ENCODE measurements around the gene EFNB2. TPM values are rescaled to one million over a fixed set of nuclear protein-coding genes. Genes with fewer than 3 reads are reported as not detected.

Gene EFNB2
- total RNA-seq, 8 experiments from 2014 or later = 0.77 to 43.6 (median 21.9) TPM

GRCh38 chr13:106528718-106529414, 6.6 kb downstream of the EFNB2 start:
- no peak overlapping the region for H3K27ac ChIP-seq
- H3K4me1 ChIP-seq (replicated peaks in 1 of 2) = peaks cover 32 to 51% of the 10 kb centered on the region in 2 donors
- ATAC-seq (replicated peaks in 6 of 8) = no peak
- H3K4me3 ChIP-seq = peak overlapping the region in 3 of 5 donors; percentile 80 to 95 (median 87)
- WGBS, 10 experiments = 35 to 100% (median 72%) methylated on average over 2 to 7 of the region's 7 CpGs; no CpG with 5 or more reads in 2 of the 10 experiments
- in situ Hi-C loops (cut with MboI; ENCODE audit: low pct_unique_long_range_greater_than_20kb in 2 of 9, low sequenced_read_pairs in 9 of 9, unreplicated experiment in 9 of 9) = loop anchor here in 2 of 9 experiments (25.0 kb wide), 2 partner anchors 442 to 1967 kb away; no protein-coding TSS in a partner anchor

DNA sequence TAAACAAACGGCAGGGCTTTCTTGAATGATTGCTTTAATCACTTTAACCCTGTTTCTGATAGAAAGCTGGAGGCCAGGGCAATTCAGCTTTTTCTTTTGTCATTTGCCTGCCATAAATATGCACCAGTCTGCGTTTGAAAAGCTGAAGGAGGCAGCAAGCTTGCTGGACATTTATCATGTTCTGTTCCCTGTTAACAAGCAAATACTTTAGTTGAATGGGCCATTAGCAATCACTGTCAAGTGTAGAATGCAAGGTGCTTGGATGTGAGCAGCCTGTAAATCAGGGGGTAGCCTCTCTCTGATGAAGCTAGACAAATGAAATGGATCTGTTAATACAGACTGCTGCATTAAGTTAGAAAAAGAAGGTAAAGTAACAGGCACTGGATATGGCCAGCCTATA, 7.6 kb downstream of the EFNB2 start:
- in situ Hi-C loops (cut with MboI; ENCODE audit: low pct_unique_long_range_greater_than_20kb in 2 of 9, low sequenced_read_pairs in 9 of 9, unreplicated experiment in 9 of 9) = loop anchor here in 2 of 9 experiments (25.0 kb wide), 2 partner anchors 441 to 1966 kb away; no protein-coding TSS in a partner anchor
- Histone ChIP-seq H3K4me1 (replicated peaks in 1 of 2) (peaks cover 32 to 55% of the 10 kb centered on the region in 2 donors), H3K4me3 (no peak overlapping the region), H3K27ac (no peak overlapping the region)
- 0 to 47% (median 0%) methylated on average over 1 to 2 of the region's 2 CpGs; no CpG with 5 or more reads in 4 of the 10 experiments for WGBS, 10 experiments
- peak in 5 of 8 experiments; percentile 85 to 89 (median 87) for ATAC-seq (replicated peaks in 6 of 8)

GRCh38 chr13:106527445-106527801, 8.0 kb downstream of the EFNB2 start:
- Histone ChIP-seq H3K27ac (no peak overlapping the region), H3K4me1 (replicated peaks in 1 of 2) (peaks cover 32 to 59% of the 10 kb centered on the region in 2 donors), H3K4me3 (no peak overlapping the region)
- in situ Hi-C loops (cut with MboI; ENCODE audit: low pct_unique_long_range_greater_than_20kb in 2 of 9, low sequenced_read_pairs in 9 of 9, unreplicated experiment in 9 of 9) = loop anchor here in 2 of 9 experiments (25.0 kb wide), 2 partner anchors 440 to 1965 kb away; no protein-coding TSS in a partner anchor
- peak in 3 of 8 experiments; percentile 37 to 91 (median 47) for ATAC-seq (replicated peaks in 6 of 8)
- 0 to 83% (median 45%) methylated on average over 1 of the region's 1 CpG; no CpG with 5 or more reads in 3 of the 10 experiments for WGBS, 10 experiments

- Histone ChIP-seq H3K4me3 (no peak overlapping the region), H3K4me1 (replicated peaks in 1 of 2) (peaks cover 32 to 64% of the 10 kb centered on the region in 2 donors), H3K27ac (no peak overlapping the region)
- 76 to 100% (median 90%) methylated on average over 1 to 8 of the region's 8 CpGs for WGBS, 10 experiments
- in situ Hi-C loops (cut with MboI; ENCODE audit: low pct_unique_long_range_greater_than_20kb in 2 of 9, low sequenced_read_pairs in 9 of 9, unreplicated experiment in 9 of 9) = loop anchor here in 2 of 9 experiments (25.0 kb wide), 2 partner anchors 440 to 1965 kb away; no protein-coding TSS in a partner anchor
- ATAC-seq (replicated peaks in 6 of 8) = no peak
These were observed 8.6 kb downstream of the EFNB2 start for GRCh38 chr13:106526738-106527444.

- Histone ChIP-seq H3K27ac (no peak overlapping the region), H3K4me1 (replicated peaks in 1 of 2) (peaks cover 36 to 71% of the 10 kb centered on the region in 2 donors), H3K4me3 (no peak overlapping the region)
- in situ Hi-C loops (cut with MboI; ENCODE audit: low pct_unique_long_range_greater_than_20kb in 2 of 9, low sequenced_read_pairs in 9 of 9, unreplicated experiment in 9 of 9) = loop anchor here in 2 of 9 experiments (25.0 kb wide), 2 partner anchors 439 to 1964 kb away; no protein-coding TSS in a partner anchor
- WGBS, 10 experiments = 40 to 100% (median 83%) methylated on average over 2 to 3 of the region's 3 CpGs; no CpG with 5 or more reads in 6 of the 10 experiments
- ATAC-seq (replicated peaks in 6 of 8) = no peak
These were observed 9.6 kb downstream of the EFNB2 start for GRCh38 chr13:106525865-106526264.

- Histone ChIP-seq H3K4me1 (replicated peaks in 1 of 2) (peaks cover 28 to 71% of the 10 kb centered on the region in 2 donors), H3K4me3 (no peak overlapping the region), H3K27ac (no peak overlapping the region)
- no peak for ATAC-seq (replicated peaks in 6 of 8)
- 20 to 100% (median 77%) methylated on average over 1 to 2 of the region's 2 CpGs; no CpG with 5 or more reads in 2 of the 10 experiments for WGBS, 10 experiments
- in situ Hi-C loops (cut with MboI; ENCODE audit: low pct_unique_long_range_greater_than_20kb in 2 of 9, low sequenced_read_pairs in 9 of 9, unreplicated experiment in 9 of 9) = no loop called here
These were observed 11.4 kb downstream of the EFNB2 start for GRCh38 chr13:106524108-106524507.

- Histone ChIP-seq H3K4me1 (replicated peaks in 1 of 2) (peaks cover 23 to 71% of the 10 kb centered on the region in 2 donors), H3K27ac (no peak overlapping the region), H3K4me3 (no peak overlapping the region)
- 0 to 100% (median 80%) methylated on average over 1 to 2 of the region's 3 CpGs; no CpG with 5 or more reads in 5 of the 10 experiments for WGBS, 10 experiments
- peak in 1 of 8 experiments; percentile 35 for ATAC-seq (replicated peaks in 6 of 8)
- in situ Hi-C loops (cut with MboI; ENCODE audit: low pct_unique_long_range_greater_than_20kb in 2 of 9, low sequenced_read_pairs in 9 of 9, unreplicated experiment in 9 of 9) = no loop called here
These were observed 11.9 kb downstream of the EFNB2 start for GRCh38 chr13:106523576-106523975.

DNA sequence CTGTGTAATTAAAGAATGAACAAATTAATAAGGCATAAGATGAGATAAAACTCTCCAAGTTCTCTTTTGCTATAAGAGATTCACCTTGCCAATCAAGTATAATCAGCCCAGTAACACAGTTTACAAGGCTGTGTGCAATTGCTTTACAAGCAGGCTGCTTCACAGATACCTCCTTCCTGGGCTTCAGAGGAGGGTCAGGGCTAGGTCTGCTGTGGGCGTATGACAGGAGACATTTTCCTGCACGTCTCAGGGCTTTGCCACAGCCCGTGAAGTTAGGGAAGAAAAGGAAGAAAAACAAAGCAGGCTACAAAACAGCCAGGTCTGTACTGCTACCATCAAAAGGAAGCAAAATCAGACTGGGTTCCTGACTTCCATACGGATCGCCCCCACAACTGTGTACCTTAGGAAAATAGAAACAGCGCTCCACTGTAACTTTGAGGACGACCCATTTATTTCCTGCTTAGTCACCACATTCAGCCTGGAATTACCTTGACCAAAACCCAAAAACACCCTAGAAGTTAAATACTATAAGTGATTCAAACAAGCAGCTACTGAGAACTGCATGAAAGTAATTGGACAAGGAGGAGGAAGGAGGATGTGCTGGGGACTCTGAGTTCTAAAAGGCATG, 12.4 kb downstream of the EFNB2 start:
- Histone ChIP-seq H3K27ac (no peak overlapping the region), H3K4me3 (no peak overlapping the region), H3K4me1 (replicated peaks in 1 of 2) (peaks cover 21 to 65% of the 10 kb centered on the region in 2 donors)
- WGBS, 10 experiments = 60 to 100% (median 76%) methylated on average over 1 to 7 of the region's 7 CpGs; no CpG with 5 or more reads in 3 of the 10 experiments
- ATAC-seq (replicated peaks in 6 of 8) = peak in 1 of 8 experiments; percentile 21
- in situ Hi-C loops (cut with MboI; ENCODE audit: low pct_unique_long_range_greater_than_20kb in 2 of 9, low sequenced_read_pairs in 9 of 9, unreplicated experiment in 9 of 9) = no loop called here

GRCh38 chr13:106522112-106522705, 13.3 kb downstream of the EFNB2 start:
- in situ Hi-C loops (cut with MboI; ENCODE audit: low pct_unique_long_range_greater_than_20kb in 2 of 9, low sequenced_read_pairs in 9 of 9, unreplicated experiment in 9 of 9) = no loop called here
- Histone ChIP-seq H3K4me1 (replicated peaks in 1 of 2) (peaks cover 17 to 57% of the 10 kb centered on the region in 2 donors), H3K4me3 (no peak overlapping the region), H3K27ac (no peak overlapping the region)
- ATAC-seq (replicated peaks in 6 of 8) = no peak
- 67 to 96% (median 88%) methylated on average over 1 to 5 of the region's 5 CpGs; no CpG with 5 or more reads in 1 of the 10 experiments for whole genome bisulfite sequencing, 10 experiments

- H3K4me3 ChIP-seq = no peak overlapping the region
- in situ Hi-C loops (cut with MboI; ENCODE audit: low pct_unique_long_range_greater_than_20kb in 2 of 9, low sequenced_read_pairs in 9 of 9, unreplicated experiment in 9 of 9) = no loop called here
- H3K27ac ChIP-seq = no peak overlapping the region
- peak in 3 of 8 experiments; percentile 12 to 60 (median 53) for ATAC-seq (replicated peaks in 6 of 8)
- H3K4me1 ChIP-seq (replicated peaks in 1 of 2) = peaks cover 16 to 50% of the 10 kb centered on the region in 2 donors
- WGBS, 10 experiments = 0 to 78% (median 42%) methylated on average over 1 to 5 of the region's 5 CpGs
These were observed 14.2 kb downstream of the EFNB2 start for GRCh38 chr13:106521095-106521799.

GRCh38 chr13:106520251-106521054, 15.0 kb downstream of the EFNB2 start:
- 13 to 100% (median 67%) methylated on average over 1 to 11 of the region's 12 CpGs for WGBS, 10 experiments
- Histone ChIP-seq H3K27ac (no peak overlapping the region), H3K4me3 (no peak overlapping the region), H3K4me1 (replicated peaks in 1 of 2) (peaks cover 16 to 50% of the 10 kb centered on the region in 2 donors)
- in situ Hi-C loops (cut with MboI; ENCODE audit: low pct_unique_long_range_greater_than_20kb in 2 of 9, low sequenced_read_pairs in 9 of 9, unreplicated experiment in 9 of 9) = no loop called here
- ATAC-seq (replicated peaks in 6 of 8) = peak in 5 of 8 experiments; percentile 50 to 61 (median 59)
